NCI-H774 (cell line): ENCODE data around the gene CAPN2.
"Not testable (repeated sequence)": the region's sequence is repeated elsewhere in the genome, so short reads cannot be mapped to it uniquely, and the experiment has no call there.

Experiments
- DNase-seq: peaks from one replicate; lab custom pipeline; 2025; lab: John Stamatoyannopoulos, UW

Gene CAPN2

GRCh38 chr1:223717123-223717522 is 4.8 kb downstream of the CAPN2 start:
- no peak for DNase-seq

- no peak for DNase-seq
Observed at GRCh38 chr1:223717695-223718363, 5.5 kb downstream of the CAPN2 start.

- no peak for DNase-seq
Observed at GRCh38 chr1:223718850-223719249, 6.5 kb downstream of the CAPN2 start.

GRCh38 chr1:223720971-223721591 is 8.7 kb downstream of the CAPN2 start:
- no peak for DNase-seq

- no peak for DNase-seq
Observed at GRCh38 chr1:223721658-223722607, 9.6 kb downstream of the CAPN2 start.

- no peak for DNase-seq
Observed at GRCh38 chr1:223723351-223723904, 11.1 kb downstream of the CAPN2 start.

- DNase-seq, result no peak
Observed at GRCh38 chr1:223724376-223724775, 12.0 kb downstream of the CAPN2 start.

GRCh38 chr1:223725578-223725977 is 13.2 kb downstream of the CAPN2 start:
- no peak for DNase-seq

GRCh38 chr1:223726380-223727001 is 14.2 kb downstream of the CAPN2 start:
- DNase-seq, result no peak

- no peak for DNase-seq
Observed at GRCh38 chr1:223727541-223727940, 15.2 kb downstream of the CAPN2 start.

- no peak for DNase-seq
Observed at GRCh38 chr1:223729906-223730305, 17.6 kb downstream of the CAPN2 start.

GRCh38 chr1:223730479-223731132 is 18.3 kb downstream of the CAPN2 start:
- no peak for DNase-seq

GRCh38 chr1:223731133-223731770 is 18.9 kb downstream of the CAPN2 start:
- DNase-seq, result no peak

GRCh38 chr1:223732993-223733798 is 20.9 kb downstream of the CAPN2 start:
- no peak for DNase-seq

GRCh38 chr1:223733898-223734852 is 21.8 kb downstream of the CAPN2 start:
- no peak for DNase-seq

GRCh38 chr1:223736638-223737037 is 24.3 kb downstream of the CAPN2 start:
- DNase-seq, result not testable (repeated sequence)

- no peak for DNase-seq
Observed at GRCh38 chr1:223737342-223737741, 25.0 kb downstream of the CAPN2 start.

- no peak for DNase-seq
Observed at GRCh38 chr1:223738465-223739365, 26.4 kb downstream of the CAPN2 start.
